ENCODE measurements around the gene RAX2. TPM values are rescaled to one million over a fixed set of nuclear protein-coding genes. Genes with fewer than 3 reads are reported as not detected.
"Not testable (repeated sequence)": the region's sequence is repeated elsewhere in the genome, so short reads cannot be mapped to it uniquely, and the experiment has no call there.

RAX2 gene
- total RNA-seq, 1 donor from 2014 or later = not detected

GRCh38 chr19:3768748-3769099 is 3.3 kb downstream of the RAX2 start:
- Mint-ChIP-seq H3K4me1 (ENCODE audit: low read depth) (peaks cover 8% of the 10 kb centered on the region), H3K27ac (peak overlapping the region; percentile 63), H3K4me3 (no peak overlapping the region), H3K27me3 (ENCODE audit: insufficient read depth) (peaks cover under 1% of the 10 kb centered on the region), H3K9me3 (no peaks in the 10 kb centered on the region), H3K36me3 (ENCODE audit: low read depth) (peaks cover 13% of the 10 kb centered on the region)
- intact Hi-C loops (cut with micrococcal nuclease) = no loop called here
- no peak for DNase-seq (ENCODE audit: low spot score)

- no peak for DNase-seq (ENCODE audit: low spot score)
- Mint-ChIP-seq H3K36me3 (ENCODE audit: low read depth) (peaks cover 13% of the 10 kb centered on the region), H3K27ac (no peak overlapping the region), H3K27me3 (ENCODE audit: insufficient read depth) (no peaks in the 10 kb centered on the region), H3K4me1 (ENCODE audit: low read depth) (peaks cover 10% of the 10 kb centered on the region), H3K4me3 (no peak overlapping the region), H3K9me3 (no peaks in the 10 kb centered on the region)
- intact Hi-C loops (cut with micrococcal nuclease) = no loop called here
Observed at GRCh38 chr19:3768015-3768747, 3.8 kb downstream of the RAX2 start.

GRCh38 chr19:3767050-3767449 is 5.0 kb downstream of the RAX2 start:
- no peak for DNase-seq (ENCODE audit: low spot score)
- Mint-ChIP-seq H3K9me3 (no peaks in the 10 kb centered on the region), H3K27ac (no peak overlapping the region), H3K4me3 (no peak overlapping the region), H3K36me3 (ENCODE audit: low read depth) (peaks cover 17% of the 10 kb centered on the region), H3K4me1 (ENCODE audit: low read depth) (peaks cover 20% of the 10 kb centered on the region), H3K27me3 (ENCODE audit: insufficient read depth) (peaks cover 2% of the 10 kb centered on the region)
- intact Hi-C loops (cut with micrococcal nuclease) = no loop called here

GRCh38 chr19:3766520-3766919 is 5.5 kb downstream of the RAX2 start:
- no peaks in the 10 kb centered on the region for H3K9me3 Mint-ChIP-seq
- intact Hi-C loops (cut with micrococcal nuclease) = no loop called here
- peaks cover 17% of the 10 kb centered on the region for H3K36me3 Mint-ChIP-seq (ENCODE audit: low read depth)
- peak overlapping the region; percentile 32 for H3K4me3 Mint-ChIP-seq
- H3K27ac Mint-ChIP-seq = peak overlapping the region; percentile 37
- no peak for DNase-seq (ENCODE audit: low spot score)
- peaks cover 2% of the 10 kb centered on the region for H3K27me3 Mint-ChIP-seq (ENCODE audit: insufficient read depth)
- peaks cover 26% of the 10 kb centered on the region for H3K4me1 Mint-ChIP-seq (ENCODE audit: low read depth)

- intact Hi-C loops (cut with micrococcal nuclease); H3K9me3 Mint-ChIP-seq; H3K4me3 Mint-ChIP-seq; DNase-seq (ENCODE audit: low spot score); H3K27ac Mint-ChIP-seq; H3K27me3 Mint-ChIP-seq (ENCODE audit: insufficient read depth): not testable (repeated sequence)
- Mint-ChIP-seq H3K4me1 (ENCODE audit: low read depth) (peaks cover 27% of the 10 kb centered on the region), H3K36me3 (ENCODE audit: low read depth) (peaks cover 20% of the 10 kb centered on the region)
Observed at GRCh38 chr19:3765757-3766156, 6.3 kb downstream of the RAX2 start.

GRCh38 chr19:3765121-3765520 is 6.9 kb downstream of the RAX2 start:
- Mint-ChIP-seq H3K27ac (no peak overlapping the region), H3K4me3 (no peak overlapping the region), H3K36me3 (ENCODE audit: low read depth) (peaks cover 20% of the 10 kb centered on the region), H3K4me1 (ENCODE audit: low read depth) (peaks cover 27% of the 10 kb centered on the region), H3K27me3 (ENCODE audit: insufficient read depth) (peaks cover 2% of the 10 kb centered on the region), H3K9me3 (no peaks in the 10 kb centered on the region)
- DNase-seq (ENCODE audit: low spot score) = no peak
- intact Hi-C loops (cut with micrococcal nuclease) = no loop called here

GRCh38 chr19:3762501-3763459 is 9.2 kb downstream of the RAX2 start, which contains the start of gene MRPL54:
TSS of gene MRPL54 (plus strand) at chr19:3762682. CDS start at chr19:3762701, 19 bp downstream.
- intact Hi-C loops (cut with micrococcal nuclease) = loop anchor here (1.0 to 5.0 kb wide), 14 partner anchors 50 to 978 kb away; partner anchors contain the start of genes ANKRD24, DAPK3, DPP9 and EEF2
- no peaks in the 10 kb centered on the region for H3K9me3 Mint-ChIP-seq
- H3K27ac Mint-ChIP-seq = peak within 1 kb of the TSS; percentile 99
- peak; percentile 100 for DNase-seq (ENCODE audit: low spot score)
- H3K27me3 Mint-ChIP-seq (ENCODE audit: insufficient read depth) = peaks cover 2% of the 10 kb centered on the region
- H3K36me3 Mint-ChIP-seq (ENCODE audit: low read depth) = peaks cover 17% of the 10 kb centered on the region
- H3K4me1 Mint-ChIP-seq (ENCODE audit: low read depth) = peaks cover 27% of the 10 kb centered on the region
- peak within 1 kb of the TSS; percentile 100 for H3K4me3 Mint-ChIP-seq

GRCh38 chr19:3762130-3762473 is 9.9 kb downstream of the RAX2 start:
- Mint-ChIP-seq H3K36me3 (ENCODE audit: low read depth) (peaks cover 16% of the 10 kb centered on the region), H3K9me3 (no peaks in the 10 kb centered on the region), H3K27me3 (ENCODE audit: insufficient read depth) (peaks cover 2% of the 10 kb centered on the region), H3K4me3 (peak overlapping the region; percentile 100), H3K4me1 (ENCODE audit: low read depth) (peaks cover 27% of the 10 kb centered on the region), H3K27ac (peak overlapping the region; percentile 99)
- DNase-seq (ENCODE audit: low spot score) = no peak
- intact Hi-C loops (cut with micrococcal nuclease) = loop anchor here (1.0 to 5.0 kb wide), 10 partner anchors 50 to 977 kb away; partner anchors contain the start of genes ANKRD24, DAPK3, DPP9 and EEF2

- H3K36me3 Mint-ChIP-seq (ENCODE audit: low read depth) = peaks cover 13% of the 10 kb centered on the region
- H3K27me3 Mint-ChIP-seq (ENCODE audit: insufficient read depth) = peaks cover 2% of the 10 kb centered on the region
Observed at GRCh38 chr19:3761382-3762129, 10.5 kb downstream of the RAX2 start, which contains the start of gene APBA3. TSS of gene APBA3 (minus strand) at chr19:3761692. CDS start at chr19:3760264, 1,428 bp downstream.

GRCh38 chr19:3760871-3761361 is 11.1 kb downstream of the RAX2 start:
- intact Hi-C loops (cut with micrococcal nuclease) = loop anchor here (1.0 to 5.0 kb wide), 6 partner anchors 37 to 961 kb away; partner anchors contain the start of genes DAPK3, DPP9, MFSD12 and MPND
- no peaks in the 10 kb centered on the region for H3K9me3 Mint-ChIP-seq
- peaks cover 2% of the 10 kb centered on the region for H3K27me3 Mint-ChIP-seq (ENCODE audit: insufficient read depth)
- peak overlapping the region; percentile 100 for H3K4me3 Mint-ChIP-seq
- H3K4me1 Mint-ChIP-seq (ENCODE audit: low read depth) = peaks cover 20% of the 10 kb centered on the region
- no peak for DNase-seq (ENCODE audit: low spot score)
- peak overlapping the region; percentile 98 for H3K27ac Mint-ChIP-seq
- peaks cover 9% of the 10 kb centered on the region for H3K36me3 Mint-ChIP-seq (ENCODE audit: low read depth)

More at GRCh38 chr19:3761382-3762129, 10.5 kb downstream of the RAX2 start, which contains the start of gene APBA3:
- intact Hi-C loops (cut with micrococcal nuclease) = loop anchor here (1.0 to 5.0 kb wide), 13 partner anchors 37 to 977 kb away; partner anchors contain the start of genes ANKRD24, DAPK3, DPP9 and EEF2
- peak within 1 kb of the TSS; percentile 99 for H3K27ac Mint-ChIP-seq
- H3K4me1 Mint-ChIP-seq (ENCODE audit: low read depth) = peaks cover 23% of the 10 kb centered on the region
- H3K4me3 Mint-ChIP-seq = peak within 1 kb of the TSS; percentile 100
- no peaks in the 10 kb centered on the region for H3K9me3 Mint-ChIP-seq
- DNase-seq (ENCODE audit: low spot score) = peak; percentile 93

- peaks cover 2% of the 10 kb centered on the region for H3K27me3 Mint-ChIP-seq (ENCODE audit: insufficient read depth)
- no peak overlapping the region for H3K27ac Mint-ChIP-seq
- intact Hi-C loops (cut with micrococcal nuclease) = loop anchor here (2.0 to 5.0 kb wide), 4 partner anchors 202 to 963 kb away; partner anchors contain the start of genes DAPK3, DPP9, MFSD12 and MPND
- H3K9me3 Mint-ChIP-seq = no peaks in the 10 kb centered on the region
- peaks cover 15% of the 10 kb centered on the region for H3K36me3 Mint-ChIP-seq (ENCODE audit: low read depth)
- DNase-seq (ENCODE audit: low spot score) = no peak
- H3K4me1 Mint-ChIP-seq (ENCODE audit: low read depth) = peaks cover 28% of the 10 kb centered on the region
- peak overlapping the region; percentile 100 for H3K4me3 Mint-ChIP-seq
Observed at GRCh38 chr19:3759482-3760254, 12.4 kb downstream of the RAX2 start.
